Measurements from ENCODE around the gene KANK3. TPM values are rescaled to one million over a fixed set of nuclear protein-coding genes. Genes with fewer than 3 reads are reported as not detected.
A peak's percentile ranks its signal among the peaks of the same experiment; 100 is the strongest.

The KANK3 gene
- total and polyA plus RNA-seq, 2 of the 8 experiments (the other 6 are each of a cell fraction or from before 2014, with no cell fraction given), result 2.5 to 4.2 TPM

DNA sequence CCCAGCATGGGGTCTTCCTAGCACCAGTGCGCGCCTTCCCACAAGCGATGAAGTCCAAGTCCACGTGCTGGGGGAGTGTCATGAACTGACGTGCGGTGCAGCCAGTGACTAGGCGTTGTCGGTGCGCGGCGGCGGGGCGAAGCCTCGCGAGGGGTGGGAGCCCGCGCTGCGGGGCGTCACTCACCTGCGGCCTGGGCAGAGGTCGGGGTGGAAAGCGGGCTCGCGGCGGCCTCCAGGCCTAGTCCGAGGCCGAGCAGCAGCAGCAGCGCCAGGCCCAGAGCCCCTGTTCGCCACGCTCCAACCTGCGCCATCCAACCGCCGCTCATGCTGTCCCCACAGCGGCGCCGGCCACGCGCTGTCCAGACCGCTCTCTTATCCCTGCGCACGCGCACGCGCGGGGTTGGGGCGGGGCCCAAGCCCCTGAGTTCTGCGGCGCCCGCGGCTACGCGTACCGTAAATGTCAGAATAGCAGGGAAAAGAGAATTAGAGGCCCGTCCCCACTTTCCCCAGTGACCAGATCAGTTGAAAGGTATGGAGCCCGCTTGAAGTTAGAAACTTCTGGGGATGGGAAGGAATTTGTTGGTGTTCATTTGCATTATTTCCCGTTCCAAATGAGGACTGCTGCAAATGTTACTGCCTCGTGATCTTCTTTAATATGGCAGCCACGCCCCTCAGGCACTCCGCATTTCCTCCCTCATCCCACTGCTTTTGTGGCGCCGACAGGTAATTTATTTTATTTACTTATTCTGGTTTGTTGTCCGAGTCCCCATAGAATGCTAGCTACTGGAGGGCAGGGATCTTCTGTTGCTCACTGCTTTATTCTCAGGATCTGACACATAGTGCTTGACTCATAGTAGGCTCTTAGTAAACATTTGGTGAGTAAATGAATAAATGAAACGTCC, 34.8 kb downstream of the KANK3 start, which contains the start of gene CD320:
CD320 (minus strand) TSS at position 394 of the 902 bp plus-strand sequence; CDS start at position 326, 68 bp downstream.
- H3K27me3 ChIP-seq (replicated peaks in 1 of 4; ENCODE audit: control insufficient read depth in 3 of 4, extremely low read depth in 1 of 4, insufficient read depth in 3 of 4, low read length in 3 of 4), result no peaks in the 10 kb centered on the region
- peaks cover 0 to 1% of the 10 kb centered on the region in 2 experiments for H4K20me1 ChIP-seq (replicated peaks in 1 of 2; ENCODE audit: control insufficient read depth in 1 of 2, insufficient read depth in 2 of 2, low read length in 2 of 2)
- peaks cover 2 to 14% (median 4%) of the 10 kb centered on the region in 4 experiments; a peak in 5 of 8 replicates for H3K36me3 ChIP-seq (ENCODE audit: control insufficient read depth in 2 of 4, insufficient read depth in 4 of 4, low read length in 3 of 4)
- H3K9ac ChIP-seq (replicated peaks in 1 of 4; ENCODE audit: extremely low read depth in 1 of 4, low read depth in 3 of 4, low read length in 3 of 4), result peak within 1 kb of the TSS; percentile 73 to 85 (median 82)
- H3K9me3 ChIP-seq (ENCODE audit: insufficient read depth in 2 of 2, low read depth in 1 of 2, low read length in 1 of 2), result no peaks in the 10 kb centered on the region
- H2BK15ac ChIP-seq (ENCODE audit: low read length), result peak within 1 kb of the TSS; percentile 34; the same call in 1 of the 2 replicates
- H2BK120ac ChIP-seq (replicated peaks; ENCODE audit: low read depth, low read length), result no peak within 1 kb of the TSS
- H2BK20ac ChIP-seq (ENCODE audit: low read length), result no peak within 1 kb of the TSS
- peak within 1 kb of the TSS; percentile 74 for H3K56ac ChIP-seq (replicated peaks; ENCODE audit: insufficient read length, low read depth, low read length)
- peak within 1 kb of the TSS; percentile 37 for H3K14ac ChIP-seq (ENCODE audit: insufficient read length)
- peaks cover 7% of the 10 kb centered on the region for H3K79me1 ChIP-seq (ENCODE audit: low read depth, low read length)
- ChIA-PET POLR2A (ENCODE audit: partially characterized antibody) (interaction anchor here (0.6 to 25.3 kb wide), 2 partner anchors 21 to 100 kb away, joined by 3 to 583 read pairs; partner anchors contain the start of genes NDUFA7 and RPS28), CTCF (ENCODE audit: partially characterized antibody) (interaction anchor here (0.6 to 1.7 kb wide), 3 partner anchors 9 to 27 kb away, joined by 3 to 5 read pairs (median 4); no protein-coding TSS in a partner anchor)
- H4K8ac ChIP-seq (ENCODE audit: extremely low read depth, insufficient read depth, low read length), result peak within 1 kb of the TSS; percentile 76
- H3K27ac ChIP-seq (ENCODE audit: low read depth, low read length), result peak within 1 kb of the TSS; percentile 80
- H3K4me2 ChIP-seq (ENCODE audit: insufficient read depth in 1 of 2, low read depth in 2 of 2, low read length in 2 of 2), result peak within 1 kb of the TSS; percentile 89 to 99
- peak within 1 kb of the TSS; percentile 88 for H4K91ac ChIP-seq (replicated peaks; ENCODE audit: insufficient read length, low read length)
- peak within 1 kb of the TSS; percentile 84; the same call in 1 of the 2 replicates for H2BK12ac ChIP-seq (ENCODE audit: low read depth, low read length)
- 3% methylated on average over 54 of the region's 63 CpGs; no CpG with 5 or more reads in 1 of the 2 experiments for WGBS, 2 experiments (ENCODE audit: extremely low coverage in 1 of 2, insufficient coverage in 1 of 2, insufficient read length in 1 of 2, insufficient replicate concordance in 2 of 2, low coverage in 1 of 2, low lambda C conversion rate in 2 of 2, missing lambda C conversion rate in 1 of 2)
- H2BK5ac ChIP-seq (ENCODE audit: low read depth, low read length), result peak within 1 kb of the TSS; percentile 86; the same call in 1 of the 2 replicates
- H3K4me1 ChIP-seq (replicated peaks in 1 of 4; ENCODE audit: control insufficient read depth in 3 of 4, insufficient read depth in 4 of 4, low read length in 3 of 4), result peaks cover 0 to 15% (median 7%) of the 10 kb centered on the region in 4 experiments; a peak in 6 of 7 replicates
- peak; percentile 32 for FAIRE-seq
- H2AK5ac ChIP-seq (ENCODE audit: low read depth, low read length), result peak within 1 kb of the TSS; percentile 87
- DNase-seq (ENCODE audit: low read depth in 1 of 2, low spot score in 2 of 2), result peak in 1 of 2 experiments; percentile 92
- H3K18ac ChIP-seq (ENCODE audit: extremely low read depth, low read length), result peak within 1 kb of the TSS; percentile 88
- peaks cover 0 to 7% of the 10 kb centered on the region in 2 experiments; a peak in 2 of 4 replicates for H3K79me2 ChIP-seq (ENCODE audit: control insufficient read depth in 1 of 2, insufficient read depth in 2 of 2, low read length in 2 of 2)
- peak within 1 kb of the TSS; percentile 63 to 89 (median 82) for H3K4me3 ChIP-seq (ENCODE audit: extremely low read depth in 1 of 4, insufficient read depth in 2 of 4, low read depth in 3 of 4, low read length in 4 of 4)
- H3K23ac ChIP-seq (ENCODE audit: insufficient read length), result no peak within 1 kb of the TSS
- peak within 1 kb of the TSS; percentile 30 for H3K4ac ChIP-seq (replicated peaks; ENCODE audit: insufficient read length, low read depth, low read length)
- no peak within 1 kb of the TSS; the same call in 1 of the 2 replicates for H2AFZ ChIP-seq (ENCODE audit: low read length)
- H3K23me2 ChIP-seq (ENCODE audit: low read depth, low read length), result peaks cover 8% of the 10 kb centered on the region
- H4K5ac ChIP-seq (ENCODE audit: insufficient read length, low read depth, low read length), result peak within 1 kb of the TSS; percentile 11
- TF ChIP-seq SRF (IDR thresholded peaks at IDR 0.05; ENCODE audit: low read depth, low read length) (no peak), SP2 (IDR thresholded peaks at IDR 0.05; ENCODE audit: low read length) (no peak), NANOG (IDR thresholded peaks at IDR 0.05; ENCODE audit: insufficient read depth, low read depth, low read length, poor library complexity, severe bottlenecking) (no peak), SP4 (IDR thresholded peaks at IDR 0.05; ENCODE audit: low read length) (peak; percentile 89; the same call in 1 of the 2 replicates)
